ENCODE data around the gene LMCD1.

- TF ChIP-seq CTCF (IDR thresholded peaks at IDR 0.05) (no peak), EZH2 (IDR thresholded peaks at IDR 0.05; ENCODE audit: borderline replicate concordance, insufficient read depth, low read depth, low read length, poor library complexity, severe bottlenecking) (no peak)
These were observed 107.3 kb downstream of the LMCD1 start for GRCh38 chr3:8608791-8609467.
